C4-2B (cell line): ENCODE data around the gene RPP14.

Experiments used
- ZFX ChIP-seq: fragments of 450-650 bp; IDR thresholded peaks from 2 replicates; pipeline ENCODE4 v1.6.1; 2017
- TF ChIP-seq, protein P1 (sequence below): fragments of 450-650 bp; conservative IDR thresholded peaks from 2 replicates; pipeline ENCODE4 v1.5.1; 2017; ENCODE audit warnings: mild to moderate bottlenecking

DNA sequence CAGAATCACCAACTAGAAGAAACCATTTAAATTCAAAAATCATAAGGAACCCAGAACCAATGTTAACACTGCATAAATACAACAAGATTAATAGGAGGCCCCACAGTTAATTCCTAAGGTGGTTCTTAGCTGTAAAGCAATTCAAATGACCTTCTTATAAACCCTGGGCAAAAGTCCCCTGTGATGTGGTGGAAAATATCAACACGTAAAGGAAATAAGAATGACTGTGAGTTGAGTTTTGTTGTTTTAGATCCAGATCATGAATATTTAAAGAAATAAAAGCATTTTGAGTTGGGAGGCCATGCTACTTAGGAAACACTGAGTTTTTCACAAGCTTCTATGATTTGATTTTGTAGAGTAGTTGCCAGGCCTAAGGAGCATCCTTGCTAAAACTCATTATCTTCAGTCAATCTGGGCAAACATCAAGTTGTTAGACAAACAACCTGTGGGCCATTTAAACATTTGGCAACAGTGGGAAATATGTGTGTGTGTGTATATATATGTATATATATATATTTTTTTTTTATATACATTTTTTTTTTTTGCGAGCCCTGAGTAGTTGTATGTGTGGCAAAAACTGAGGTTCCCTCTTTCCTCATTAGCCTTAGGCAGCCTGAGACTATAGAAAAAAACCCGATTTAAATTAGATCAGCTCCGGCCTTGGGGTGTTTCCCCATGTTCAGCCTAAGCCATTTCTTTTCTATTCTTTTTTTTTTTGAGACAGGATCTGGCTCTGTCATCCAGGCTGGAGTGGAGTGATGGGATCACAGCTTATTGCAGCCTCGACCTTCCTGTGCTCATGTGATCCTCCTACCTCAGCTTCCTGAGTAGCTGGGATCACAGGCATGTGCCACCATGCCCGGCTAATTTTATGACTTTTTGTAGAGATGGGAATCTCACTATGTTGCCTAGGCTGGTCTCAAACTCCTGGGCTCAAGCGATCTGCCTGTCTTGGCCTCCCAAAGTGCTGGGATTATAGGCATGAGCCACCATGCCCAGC lies 18.6 kb downstream of the RPP14 start:
- TF ChIP-seq, protein P1, sequence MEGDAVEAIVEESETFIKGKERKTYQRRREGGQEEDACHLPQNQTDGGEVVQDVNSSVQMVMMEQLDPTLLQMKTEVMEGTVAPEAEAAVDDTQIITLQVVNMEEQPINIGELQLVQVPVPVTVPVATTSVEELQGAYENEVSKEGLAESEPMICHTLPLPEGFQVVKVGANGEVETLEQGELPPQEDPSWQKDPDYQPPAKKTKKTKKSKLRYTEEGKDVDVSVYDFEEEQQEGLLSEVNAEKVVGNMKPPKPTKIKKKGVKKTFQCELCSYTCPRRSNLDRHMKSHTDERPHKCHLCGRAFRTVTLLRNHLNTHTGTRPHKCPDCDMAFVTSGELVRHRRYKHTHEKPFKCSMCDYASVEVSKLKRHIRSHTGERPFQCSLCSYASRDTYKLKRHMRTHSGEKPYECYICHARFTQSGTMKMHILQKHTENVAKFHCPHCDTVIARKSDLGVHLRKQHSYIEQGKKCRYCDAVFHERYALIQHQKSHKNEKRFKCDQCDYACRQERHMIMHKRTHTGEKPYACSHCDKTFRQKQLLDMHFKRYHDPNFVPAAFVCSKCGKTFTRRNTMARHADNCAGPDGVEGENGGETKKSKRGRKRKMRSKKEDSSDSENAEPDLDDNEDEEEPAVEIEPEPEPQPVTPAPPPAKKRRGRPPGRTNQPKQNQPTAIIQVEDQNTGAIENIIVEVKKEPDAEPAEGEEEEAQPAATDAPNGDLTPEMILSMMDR, result no peak
- no peak for TF ChIP-seq ZFX
